Measurements from ENCODE around the gene UBQLN4. TPM values are rescaled to one million over a fixed set of nuclear protein-coding genes. Genes with fewer than 3 reads are reported as not detected.
"Not testable (repeated sequence)": the region's sequence is repeated elsewhere in the genome, so short reads cannot be mapped to it uniquely, and the experiment has no call there.

UBQLN4 gene
- total RNA-seq, 1 donor from 2014 or later: 65.0 TPM

DNA sequence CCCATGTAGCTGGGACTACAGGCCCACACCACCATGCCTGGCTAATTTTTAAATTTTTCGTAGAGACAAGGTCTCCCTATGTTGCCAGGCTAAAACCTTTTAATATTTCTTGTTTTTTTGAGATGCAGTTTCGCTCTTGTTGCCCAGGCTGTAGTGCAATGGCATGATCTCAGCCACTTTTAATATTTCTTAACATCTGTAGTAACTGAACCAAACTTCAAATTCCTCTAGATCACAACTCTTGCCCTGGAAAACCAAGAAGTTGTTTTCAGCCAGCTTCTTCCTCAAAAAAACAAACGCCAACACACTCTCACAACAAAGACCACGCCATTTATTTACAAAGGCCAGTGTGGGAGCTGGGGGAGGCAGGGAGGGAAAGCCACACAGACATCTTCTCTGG lies 18.6 kb downstream of the UBQLN4 start:
- intact Hi-C loops (cut with micrococcal nuclease); H3K4me3 Mint-ChIP-seq; H3K4me1 Mint-ChIP-seq; H3K27me3 Mint-ChIP-seq; H3K36me3 Mint-ChIP-seq (ENCODE audit: low read depth); H3K27ac Mint-ChIP-seq; DNase-seq; H3K9me3 Mint-ChIP-seq: not testable (repeated sequence)

GRCh38 chr1:156033011-156033410 lies 20.6 kb downstream of the UBQLN4 start:
- H3K4me3 Mint-ChIP-seq: no peak overlapping the region
- DNase-seq: no peak
- H3K36me3 Mint-ChIP-seq (ENCODE audit: low read depth): peaks cover 7% of the 10 kb centered on the region
- no peaks in the 10 kb centered on the region for H3K9me3 Mint-ChIP-seq
- intact Hi-C loops (cut with micrococcal nuclease): no loop called here
- no peaks in the 10 kb centered on the region for H3K27me3 Mint-ChIP-seq
- peaks cover 3% of the 10 kb centered on the region for H3K4me1 Mint-ChIP-seq
- no peak overlapping the region for H3K27ac Mint-ChIP-seq

DNA sequence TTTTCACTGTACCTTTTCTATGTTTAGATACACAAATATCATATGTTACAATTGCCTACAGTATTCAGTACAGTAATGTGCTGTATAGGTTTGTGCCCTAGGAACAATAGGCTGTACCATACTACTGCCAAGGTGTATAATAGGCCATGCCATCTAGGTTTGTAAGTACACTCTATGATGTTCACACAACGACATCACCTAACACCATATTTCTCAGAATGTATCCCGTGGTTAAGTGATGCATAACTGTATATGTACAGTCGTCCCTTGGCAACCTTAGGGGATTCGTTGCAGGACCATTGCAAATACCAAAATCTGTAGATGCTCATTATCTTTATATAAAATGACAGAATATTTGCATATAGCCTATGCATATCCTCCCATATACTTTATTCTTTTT lies 27.0 kb downstream of the UBQLN4 start:
- H3K4me3 Mint-ChIP-seq: no peak overlapping the region
- H3K36me3 Mint-ChIP-seq (ENCODE audit: low read depth): no peaks in the 10 kb centered on the region
- intact Hi-C loops (cut with micrococcal nuclease): loop anchor here (1.0 kb wide), 1 partner anchor 40 kb away; no protein-coding TSS in a partner anchor
- H3K27ac Mint-ChIP-seq: no peak overlapping the region
- peaks cover 8% of the 10 kb centered on the region for H3K4me1 Mint-ChIP-seq
- no peaks in the 10 kb centered on the region for H3K9me3 Mint-ChIP-seq
- no peak for DNase-seq
- peaks cover 4% of the 10 kb centered on the region for H3K27me3 Mint-ChIP-seq

DNA sequence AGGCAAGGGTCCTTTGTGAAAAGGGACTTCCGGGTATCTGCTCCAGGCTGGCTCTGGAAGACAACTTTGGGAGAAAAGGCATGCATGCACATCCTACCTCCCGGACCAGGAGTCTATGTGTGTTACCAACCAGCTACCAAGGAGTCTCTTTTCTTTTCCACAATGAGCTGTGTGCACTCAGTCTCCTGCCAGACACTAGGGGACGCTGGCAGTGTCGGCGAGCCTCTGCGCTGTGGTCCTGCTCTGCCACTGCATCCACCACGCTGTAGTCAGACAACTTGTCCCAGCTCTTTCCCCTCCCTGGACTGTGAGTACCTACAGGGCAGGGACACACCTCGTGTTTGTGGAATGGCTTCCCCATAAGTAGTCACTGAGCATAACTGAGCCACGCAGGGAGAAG lies 27.7 kb downstream of the UBQLN4 start:
- Mint-ChIP-seq H3K4me3 (no peak overlapping the region), H3K27me3 (peaks cover 4% of the 10 kb centered on the region), H3K36me3 (ENCODE audit: low read depth) (no peaks in the 10 kb centered on the region), H3K9me3 (no peaks in the 10 kb centered on the region), H3K4me1 (peaks cover 10% of the 10 kb centered on the region), H3K27ac (no peak overlapping the region)
- intact Hi-C loops (cut with micrococcal nuclease): loop anchor here (1.0 kb wide), 1 partner anchor 40 kb away; no protein-coding TSS in a partner anchor
- peak; percentile 79 for DNase-seq

- no peak overlapping the region for H3K27ac Mint-ChIP-seq
- intact Hi-C loops (cut with micrococcal nuclease): no loop called here
- no peaks in the 10 kb centered on the region for H3K9me3 Mint-ChIP-seq
- peaks cover 17% of the 10 kb centered on the region for H3K4me1 Mint-ChIP-seq
- DNase-seq: no peak
- H3K4me3 Mint-ChIP-seq: no peak overlapping the region
- peaks cover 7% of the 10 kb centered on the region for H3K36me3 Mint-ChIP-seq (ENCODE audit: low read depth)
- peaks cover 4% of the 10 kb centered on the region for H3K27me3 Mint-ChIP-seq
Measured at GRCh38 chr1:156024801-156025200, 28.8 kb downstream of the UBQLN4 start.

DNA sequence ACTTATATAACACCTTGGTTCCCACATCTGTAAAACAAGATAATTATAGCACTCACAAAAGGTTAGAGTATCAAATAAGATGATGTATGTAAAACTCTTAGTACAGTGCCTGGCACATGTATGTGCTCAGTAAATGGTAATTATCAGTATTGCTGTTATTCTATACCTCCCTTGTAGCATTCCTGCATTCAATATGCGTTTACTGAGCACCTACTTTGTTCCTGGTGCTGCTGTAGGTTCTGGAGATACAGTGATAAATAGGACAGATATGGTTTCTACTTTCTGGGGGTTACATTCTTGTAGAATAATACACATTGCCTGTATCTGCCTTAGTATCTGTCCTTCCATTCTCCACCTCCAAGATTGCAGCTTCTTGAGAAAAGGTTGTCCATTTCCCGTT lies 31.6 kb downstream of the UBQLN4 start:
- intact Hi-C loops (cut with micrococcal nuclease): loop anchor here (1.0 to 2.0 kb wide), 2 partner anchors 17 to 31 kb away; partner anchors contain the start of gene UBQLN4
- Mint-ChIP-seq H3K27ac (no peak overlapping the region), H3K4me1 (peaks cover 29% of the 10 kb centered on the region), H3K36me3 (ENCODE audit: low read depth) (peaks cover 24% of the 10 kb centered on the region), H3K4me3 (no peak overlapping the region), H3K9me3 (no peaks in the 10 kb centered on the region), H3K27me3 (peaks cover 4% of the 10 kb centered on the region)
- DNase-seq: no peak

GRCh38 chr1:156021093-156021428 lies 32.5 kb downstream of the UBQLN4 start:
- Mint-ChIP-seq H3K27ac (peak overlapping the region; percentile 93), H3K4me3 (peak overlapping the region; percentile 92), H3K9me3 (no peaks in the 10 kb centered on the region), H3K27me3 (peaks cover 4% of the 10 kb centered on the region), H3K36me3 (ENCODE audit: low read depth) (peaks cover 29% of the 10 kb centered on the region), H3K4me1 (peaks cover 30% of the 10 kb centered on the region)
- intact Hi-C loops (cut with micrococcal nuclease): loop anchor here (1.0 to 2.0 kb wide), 2 partner anchors 16 to 32 kb away; partner anchors contain the start of gene UBQLN4
- DNase-seq: no peak

DNA sequence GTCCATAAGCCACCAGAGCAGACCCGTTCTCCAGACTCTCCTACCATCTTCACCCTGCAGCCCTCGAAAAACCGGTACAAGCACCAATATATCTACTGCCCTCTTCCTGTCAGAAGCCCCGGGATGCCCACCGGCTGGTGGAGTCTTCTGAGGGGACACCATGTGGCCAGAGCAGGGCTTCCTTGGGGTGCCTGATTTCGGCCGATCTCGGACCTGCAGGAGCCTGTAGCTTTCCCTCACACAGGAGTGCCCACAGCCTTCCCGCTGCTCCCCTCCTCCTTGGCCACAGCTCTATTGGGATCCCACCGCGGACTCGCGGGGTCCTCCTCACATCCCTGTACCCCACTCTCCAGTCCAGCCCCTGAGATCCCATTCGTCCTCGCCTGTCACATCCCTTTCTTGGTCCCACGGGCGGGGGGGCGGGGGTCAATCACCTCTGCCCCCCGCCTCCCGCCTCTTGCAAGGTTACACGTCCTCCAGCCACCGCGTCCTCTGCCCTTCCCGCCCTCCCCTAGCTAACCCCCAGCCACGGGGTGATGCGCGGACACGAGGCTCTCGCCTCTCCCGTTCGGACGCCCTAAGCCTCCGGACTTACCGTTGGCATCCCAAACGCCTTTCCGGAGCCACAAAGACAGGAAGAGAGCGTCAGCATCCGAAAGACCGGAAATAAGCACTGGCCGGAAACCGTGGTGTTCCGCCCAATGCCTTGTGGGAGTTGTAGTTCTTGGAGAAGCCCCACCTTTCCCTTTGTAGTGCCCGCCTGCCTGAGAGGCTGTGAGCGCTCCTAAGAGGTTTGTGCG lies 33.1 kb downstream of the UBQLN4 start, which contains the start of gene SSR2:
SSR2 (minus strand) TSS at position 659 of the 800 bp plus-strand sequence. CDS start 784 bp downstream, outside the sequence.
- H3K27me3 Mint-ChIP-seq: peaks cover 4% of the 10 kb centered on the region
- H3K4me3 Mint-ChIP-seq: peak within 1 kb of the TSS; percentile 92
- H3K36me3 Mint-ChIP-seq (ENCODE audit: low read depth): peaks cover 29% of the 10 kb centered on the region
- no peaks in the 10 kb centered on the region for H3K9me3 Mint-ChIP-seq
- H3K27ac Mint-ChIP-seq: peak within 1 kb of the TSS; percentile 93
- peak; percentile 97 for DNase-seq
- H3K4me1 Mint-ChIP-seq: peaks cover 27% of the 10 kb centered on the region
- intact Hi-C loops (cut with micrococcal nuclease): loop anchor here (1.0 to 2.0 kb wide), 2 partner anchors 16 to 33 kb away; partner anchors contain the start of gene UBQLN4

- H3K9me3 Mint-ChIP-seq: no peaks in the 10 kb centered on the region
- intact Hi-C loops (cut with micrococcal nuclease): loop anchor here (2.0 kb wide), 1 partner anchor 15 kb away; no protein-coding TSS in a partner anchor
- DNase-seq: no peak
- H3K4me3 Mint-ChIP-seq: peak overlapping the region; percentile 92
- peaks cover 31% of the 10 kb centered on the region for H3K36me3 Mint-ChIP-seq (ENCODE audit: low read depth)
- H3K27me3 Mint-ChIP-seq: peaks cover under 1% of the 10 kb centered on the region
- peaks cover 24% of the 10 kb centered on the region for H3K4me1 Mint-ChIP-seq
- peak overlapping the region; percentile 93 for H3K27ac Mint-ChIP-seq
Measured at GRCh38 chr1:156019946-156020292, 33.7 kb downstream of the UBQLN4 start.

- intact Hi-C loops (cut with micrococcal nuclease): no loop called here
- DNase-seq: no peak
- Mint-ChIP-seq H3K27me3 (no peaks in the 10 kb centered on the region), H3K9me3 (no peaks in the 10 kb centered on the region), H3K36me3 (ENCODE audit: low read depth) (peaks cover 60% of the 10 kb centered on the region), H3K4me1 (peaks cover 31% of the 10 kb centered on the region), H3K4me3 (no peak overlapping the region), H3K27ac (no peak overlapping the region)
Measured at GRCh38 chr1:156014829-156015228, 38.8 kb downstream of the UBQLN4 start.

DNA sequence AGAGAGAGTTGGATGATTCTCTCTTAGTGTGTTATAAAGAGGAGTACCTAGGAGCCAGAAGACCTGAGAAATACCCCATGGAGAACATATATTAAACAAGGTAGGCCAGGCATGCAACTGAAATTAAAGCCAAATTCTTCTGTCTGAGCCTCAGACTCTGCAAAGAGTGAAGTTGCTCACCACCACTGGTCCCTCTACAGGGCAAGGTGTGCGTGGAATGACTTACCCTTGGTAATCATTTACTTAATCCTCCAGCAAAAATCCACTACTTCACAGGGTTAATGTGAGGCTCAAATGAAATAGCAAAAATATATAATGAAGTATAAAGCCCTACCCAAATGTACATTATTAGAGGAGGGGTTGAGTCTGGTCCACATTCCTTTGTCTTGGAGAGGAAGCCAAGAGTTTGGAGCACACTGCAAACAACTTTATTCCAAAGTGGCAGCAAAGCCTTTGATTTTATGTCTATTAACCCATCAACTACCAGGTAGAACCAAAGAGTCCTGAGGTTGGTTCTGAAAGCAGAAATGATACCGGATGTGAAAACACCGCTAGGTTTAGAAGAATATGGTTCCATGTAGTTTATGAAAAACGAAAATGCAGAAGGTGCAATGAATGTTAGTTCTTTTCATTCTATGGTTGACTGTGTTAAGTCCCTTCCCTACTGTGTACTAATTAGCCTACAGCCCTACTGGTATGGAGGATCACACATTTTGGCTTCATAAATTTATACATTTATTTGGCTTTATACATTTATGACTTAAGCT lies 41.4 kb downstream of the UBQLN4 start:
- Mint-ChIP-seq H3K9me3 (no peaks in the 10 kb centered on the region), H3K4me1 (peaks cover 28% of the 10 kb centered on the region), H3K27me3 (no peaks in the 10 kb centered on the region), H3K4me3 (no peak overlapping the region), H3K36me3 (ENCODE audit: low read depth) (peaks cover 58% of the 10 kb centered on the region), H3K27ac (no peak overlapping the region)
- intact Hi-C loops (cut with micrococcal nuclease): no loop called here
- DNase-seq: no peak

DNA sequence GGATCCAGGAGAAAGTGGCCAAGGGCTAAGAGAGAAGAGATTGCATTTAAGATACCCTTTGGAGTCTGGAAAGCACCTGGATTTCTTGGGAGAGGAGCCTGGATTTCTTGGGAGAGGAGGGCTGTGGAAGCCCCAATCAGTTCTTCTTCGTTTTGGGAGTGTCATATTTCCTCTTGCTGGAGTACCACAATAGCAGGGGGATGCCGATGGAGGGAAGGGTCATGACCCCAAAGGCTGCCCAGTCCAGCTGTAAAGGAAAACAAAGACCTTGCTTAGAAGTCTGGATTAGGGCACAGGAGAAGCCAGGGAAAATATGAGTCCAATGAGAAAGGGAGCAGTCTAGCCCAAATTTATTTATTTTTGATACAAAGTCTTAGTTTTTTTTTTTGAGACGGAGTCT lies 44.2 kb downstream of the UBQLN4 start:
- no peak overlapping the region for H3K27ac Mint-ChIP-seq
- no peak overlapping the region for H3K4me3 Mint-ChIP-seq
- no peaks in the 10 kb centered on the region for H3K27me3 Mint-ChIP-seq
- H3K9me3 Mint-ChIP-seq: no peaks in the 10 kb centered on the region
- no peak for DNase-seq
- H3K4me1 Mint-ChIP-seq: peaks cover 36% of the 10 kb centered on the region
- intact Hi-C loops (cut with micrococcal nuclease): loop anchor here (10.0 kb wide), 1 partner anchor 45 kb away; the partner anchor contains the start of genes LAMTOR2 and UBQLN4
- peaks cover 48% of the 10 kb centered on the region for H3K36me3 Mint-ChIP-seq (ENCODE audit: low read depth)

GRCh38 chr1:156006666-156007376 lies 46.8 kb downstream of the UBQLN4 start:
- Mint-ChIP-seq H3K9me3 (no peaks in the 10 kb centered on the region), H3K36me3 (ENCODE audit: low read depth) (peaks cover 34% of the 10 kb centered on the region), H3K27ac (no peak overlapping the region)

More at GRCh38 chr1:156006666-156007376, 46.8 kb downstream of the UBQLN4 start:
- Mint-ChIP-seq H3K4me3 (no peak overlapping the region), H3K27me3 (no peaks in the 10 kb centered on the region), H3K4me1 (peaks cover 38% of the 10 kb centered on the region)
- intact Hi-C loops (cut with micrococcal nuclease): loop anchor here (10.0 kb wide), 1 partner anchor 48 kb away; the partner anchor contains the start of genes LAMTOR2 and UBQLN4
- no peak for DNase-seq

Measured in activated CD4-positive, alpha-beta T cell treated with anti-CD3 and anti-CD28 coated beads, Interleukin-2, amount 10 ng/mL, durations not matched to agents 24 days and 14 days (primary cell).